HUES64 (cell line): ENCODE results near the gene NCK2.

ENCODE experiments used
- H3K27ac ChIP-seq: 2 replicates; pipeline ENCODE4 v1.7.0; 2013; ENCODE audit warnings: low read depth, low read length, inconsistent platforms
- H3K27me3 ChIP-seq: 2 replicates; pipeline ENCODE4 v1.6.1; 2013; ENCODE audit warnings: mild to moderate bottlenecking, low read length; ENCODE audit not compliant: insufficient read depth
- H3K36me3 ChIP-seq: 2 replicates; pipeline ENCODE4 v1.6.1; 2013; ENCODE audit warnings: mild to moderate bottlenecking, low read length; ENCODE audit not compliant: insufficient read depth
- H3K4me1 ChIP-seq: 2 replicates; pipeline ENCODE4 v1.6.1; 2013; ENCODE audit warnings: mild to moderate bottlenecking, low read length, moderate library complexity; ENCODE audit not compliant: insufficient read depth
- H3K4me3 ChIP-seq: 2 replicates; pipeline ENCODE4 v1.5.1; 2013; ENCODE audit warnings: mild to moderate bottlenecking, low read length, moderate library complexity
- H3K9ac ChIP-seq: 2 replicates; pipeline ENCODE4 v1.6.1; 2013; ENCODE audit warnings: mild to moderate bottlenecking, low read depth, low read length
- H3K9me3 ChIP-seq: 2 replicates; pipeline ENCODE4 v1.6.1; 2013; ENCODE audit warnings: low read depth, low read length; ENCODE audit not compliant: insufficient read depth
- WGBS: fragments of 150-250, 120-280 bp; methylation state at CpG from one replicate; pipeline ENCODE4 v1.1.7; 2013; ENCODE audit warnings: missing lambda C conversion rate; 5-methylcytosine and 5-hydroxymethylcytosine counted together

The NCK2 gene

GRCh38 chr2:105904938-105905337, 160.2 kb downstream of the NCK2 start:
- Histone ChIP-seq H3K27ac (no peak overlapping the region), H3K9ac (no peak overlapping the region), H3K4me1 (no peaks in the 10 kb centered on the region), H3K4me3 (no peak overlapping the region), H3K36me3 (no peaks in the 10 kb centered on the region), H3K9me3 (no peaks in the 10 kb centered on the region), H3K27me3 (no peaks in the 10 kb centered on the region)
- WGBS = 100% methylated on average over 1 of the region's 2 CpGs

GRCh38 chr2:105906481-105906880, 161.8 kb downstream of the NCK2 start:
- Histone ChIP-seq H3K27me3 (no peaks in the 10 kb centered on the region), H3K36me3 (no peaks in the 10 kb centered on the region), H3K27ac (no peak overlapping the region), H3K4me3 (no peak overlapping the region), H3K9me3 (no peaks in the 10 kb centered on the region), H3K4me1 (no peaks in the 10 kb centered on the region), H3K9ac (no peak overlapping the region)
- WGBS = 97% methylated on average over 3 of the region's 3 CpGs

- H3K27ac ChIP-seq = no peak overlapping the region
- no peak overlapping the region for H3K4me3 ChIP-seq
- H3K9me3 ChIP-seq = no peaks in the 10 kb centered on the region
- no peaks in the 10 kb centered on the region for H3K27me3 ChIP-seq
- WGBS = 89% methylated on average over 3 of the region's 4 CpGs
- no peak overlapping the region for H3K9ac ChIP-seq
- no peaks in the 10 kb centered on the region for H3K4me1 ChIP-seq
- H3K36me3 ChIP-seq = no peaks in the 10 kb centered on the region
Observed at GRCh38 chr2:105907184-105907583, 162.5 kb downstream of the NCK2 start.

- Histone ChIP-seq H3K36me3 (no peaks in the 10 kb centered on the region), H3K4me1 (no peaks in the 10 kb centered on the region), H3K9ac (no peak overlapping the region), H3K27ac (no peak overlapping the region), H3K9me3 (0 out of 2 replicates have a peak, but pooled peaks cover 3% of the 10 kb centered on the region), H3K27me3 (no peaks in the 10 kb centered on the region), H3K4me3 (no peak overlapping the region)
- 88% methylated on average over 4 of the region's 4 CpGs for WGBS
Observed at GRCh38 chr2:105909215-105909614, 164.5 kb downstream of the NCK2 start.

GRCh38 chr2:105910497-105911238, 166.0 kb downstream of the NCK2 start:
- H3K4me1 ChIP-seq = no peaks in the 10 kb centered on the region
- no peak overlapping the region for H3K27ac ChIP-seq
- H3K9ac ChIP-seq = no peak overlapping the region
- H3K27me3 ChIP-seq = no peaks in the 10 kb centered on the region
- no peaks in the 10 kb centered on the region for H3K36me3 ChIP-seq
- peaks cover 7% of the 10 kb centered on the region; the same call in 1 of the 2 replicates for H3K9me3 ChIP-seq
- 95% methylated on average over 13 of the region's 13 CpGs for WGBS
- no peak overlapping the region for H3K4me3 ChIP-seq

- Histone ChIP-seq H3K9ac (no peak overlapping the region), H3K27ac (no peak overlapping the region), H3K36me3 (no peaks in the 10 kb centered on the region), H3K27me3 (no peaks in the 10 kb centered on the region), H3K9me3 (peaks cover 7% of the 10 kb centered on the region; the same call in 1 of the 2 replicates), H3K4me3 (no peak overlapping the region), H3K4me1 (no peaks in the 10 kb centered on the region)
- WGBS = 94% methylated on average over 3 of the region's 3 CpGs
Observed at GRCh38 chr2:105911425-105911824, 166.7 kb downstream of the NCK2 start.

GRCh38 chr2:105912081-105912480, 167.4 kb downstream of the NCK2 start:
- 82% methylated on average over 2 of the region's 2 CpGs for WGBS
- H3K27me3 ChIP-seq = no peaks in the 10 kb centered on the region
- H3K27ac ChIP-seq = no peak overlapping the region
- H3K4me1 ChIP-seq = no peaks in the 10 kb centered on the region
- H3K4me3 ChIP-seq = no peak overlapping the region
- no peak overlapping the region for H3K9ac ChIP-seq
- no peaks in the 10 kb centered on the region for H3K36me3 ChIP-seq
- peaks cover 7% of the 10 kb centered on the region; the same call in 1 of the 2 replicates for H3K9me3 ChIP-seq

GRCh38 chr2:105915005-105915558, 170.4 kb downstream of the NCK2 start:
- Histone ChIP-seq H3K4me3 (no peak overlapping the region), H3K36me3 (no peaks in the 10 kb centered on the region), H3K27me3 (no peaks in the 10 kb centered on the region), H3K9me3 (peaks cover 7% of the 10 kb centered on the region; the same call in 1 of the 2 replicates), H3K4me1 (no peaks in the 10 kb centered on the region), H3K9ac (no peak overlapping the region), H3K27ac (no peak overlapping the region)
- 92% methylated on average over 2 of the region's 2 CpGs for WGBS

GRCh38 chr2:105917226-105917625, 172.5 kb downstream of the NCK2 start:
- no peaks in the 10 kb centered on the region for H3K27me3 ChIP-seq
- WGBS = 93% methylated on average over 4 of the region's 4 CpGs
- no peak overlapping the region for H3K9ac ChIP-seq
- H3K4me3 ChIP-seq = no peak overlapping the region
- no peaks in the 10 kb centered on the region for H3K4me1 ChIP-seq
- H3K9me3 ChIP-seq = peaks cover 7% of the 10 kb centered on the region
- no peaks in the 10 kb centered on the region for H3K36me3 ChIP-seq
- no peak overlapping the region for H3K27ac ChIP-seq

GRCh38 chr2:105917688-105918087, 173.0 kb downstream of the NCK2 start:
- Histone ChIP-seq H3K27me3 (no peaks in the 10 kb centered on the region), H3K4me1 (no peaks in the 10 kb centered on the region), H3K9ac (no peak overlapping the region), H3K36me3 (no peaks in the 10 kb centered on the region), H3K9me3 (peaks cover 7% of the 10 kb centered on the region), H3K4me3 (no peak overlapping the region), H3K27ac (no peak overlapping the region)
- WGBS = 92% methylated on average over 3 of the region's 4 CpGs

- H3K9me3 ChIP-seq = peaks cover 4% of the 10 kb centered on the region
- 93% methylated on average over 3 of the region's 3 CpGs for WGBS
- no peaks in the 10 kb centered on the region for H3K4me1 ChIP-seq
- H3K4me3 ChIP-seq = no peak overlapping the region
- H3K9ac ChIP-seq = no peak overlapping the region
- no peaks in the 10 kb centered on the region for H3K27me3 ChIP-seq
- no peak overlapping the region for H3K27ac ChIP-seq
- no peaks in the 10 kb centered on the region for H3K36me3 ChIP-seq
Observed at GRCh38 chr2:105919191-105919811, 174.6 kb downstream of the NCK2 start.
